ENCODE data around the gene SEPSECS.
"Not testable (repeated sequence)": the region's sequence is repeated elsewhere in the genome, so short reads cannot be mapped to it uniquely, and the experiment has no call there.

GRCh38 chr4:25083441-25083840 is 76.8 kb downstream of the SEPSECS start:
- not testable (repeated sequence) for TF ChIP-seq POLR2A (IDR thresholded peaks at IDR 0.05; ENCODE audit: low read depth, low read length); POLR2AphosphoS5 (IDR thresholded peaks at IDR 0.05; ENCODE audit: low read depth, low read length); TAF1 (IDR thresholded peaks at IDR 0.05; ENCODE audit: borderline replicate concordance, low read depth, low read length)

Measured in GM12892 (cell line).